HG03460 (cell line): ENCODE results near the gene EPS8L1.
"Not testable (repeated sequence)": the region's sequence is repeated elsewhere in the genome, so short reads cannot be mapped to it uniquely, and the experiment has no call there.

Experiments
- ATAC-seq: cut with Tn5 transposase; IDR thresholded peaks from one replicate; pipeline ENCODE4 v1.9.1; 2021; ENCODE audit not compliant: unreplicated experiment

Gene EPS8L1

GRCh38 chr19:55092423-55093318, 17.0 kb downstream of the EPS8L1 start:
- ATAC-seq, result no peak

GRCh38 chr19:55094456-55095259, 19.0 kb downstream of the EPS8L1 start:
- ATAC-seq, result no peak

- no peak for ATAC-seq
Observed at GRCh38 chr19:55095260-55096060, 19.8 kb downstream of the EPS8L1 start.

GRCh38 chr19:55096061-55096701, 20.5 kb downstream of the EPS8L1 start:
- no peak for ATAC-seq

GRCh38 chr19:55097864-55098715, 22.4 kb downstream of the EPS8L1 start:
- ATAC-seq, result no peak

GRCh38 chr19:55098716-55099556, 23.3 kb downstream of the EPS8L1 start:
- ATAC-seq, result no peak

- no peak for ATAC-seq
Observed at GRCh38 chr19:55099557-55100506, 24.2 kb downstream of the EPS8L1 start.

- no peak for ATAC-seq
Observed at GRCh38 chr19:55101261-55101660, 25.6 kb downstream of the EPS8L1 start.

- no peak for ATAC-seq
Observed at GRCh38 chr19:55103190-55103589, 27.5 kb downstream of the EPS8L1 start.

- no peak for ATAC-seq
Observed at GRCh38 chr19:55105237-55105636, 29.6 kb downstream of the EPS8L1 start.

- no peak for ATAC-seq
Observed at GRCh38 chr19:55106591-55106990, 30.9 kb downstream of the EPS8L1 start.

GRCh38 chr19:55107252-55107651, 31.6 kb downstream of the EPS8L1 start:
- not testable (repeated sequence) for ATAC-seq

GRCh38 chr19:55109527-55110291, 34.0 kb downstream of the EPS8L1 start:
- no peak for ATAC-seq

- no peak for ATAC-seq
Observed at GRCh38 chr19:55111238-55111831, 35.7 kb downstream of the EPS8L1 start.

GRCh38 chr19:55112246-55112776, 36.6 kb downstream of the EPS8L1 start:
- no peak for ATAC-seq
